Astrocyte of the spinal cord (primary cell): ENCODE data around the gene FER1L5.

ENCODE experiments used
- DNase-seq: peaks from one replicate; pipeline ENCODE4 v3.0.0; 2011; ENCODE audit warnings: low read depth, low spot score
- H3K4me3 ChIP-seq: 2 replicates; pipeline ENCODE4 v1.5.1; 2011; ENCODE audit warnings: low read depth, mild to moderate bottlenecking, low read length, moderate library complexity
- CTCF ChIP-seq: IDR thresholded peaks from 2 replicates; pipeline ENCODE4 v1.5.1; 2012; ENCODE audit warnings: low read depth, mild to moderate bottlenecking, low read length, inconsistent platforms
- in situ Hi-C: cut with HindIII; loops from 2 replicates; pipeline ENCODE4 v1.10.0; 2017; ENCODE audit warnings: low sequenced_read_pairs

The FER1L5 gene

DNA sequence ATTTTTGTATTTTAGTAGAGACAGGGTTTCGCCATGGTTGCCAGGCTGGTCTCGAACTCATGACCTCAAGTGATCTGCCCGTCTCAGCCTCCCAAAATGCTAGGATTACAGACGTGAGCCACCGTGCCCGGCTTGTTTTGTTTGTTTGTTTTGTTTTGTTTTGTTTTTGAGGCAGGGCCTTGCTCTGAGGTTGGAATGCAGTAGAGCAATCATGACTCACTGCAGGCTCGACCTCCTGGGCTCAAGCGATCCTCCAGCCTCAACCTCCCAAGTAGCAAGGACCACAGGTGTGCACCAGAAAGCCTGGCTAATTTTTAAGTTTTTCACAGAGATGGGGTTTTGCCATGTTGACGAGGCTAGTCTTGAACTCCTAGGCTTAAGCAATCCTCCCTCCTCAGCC lies 109.2 kb downstream of the FER1L5 start:
- DNase-seq = no peak
- H3K4me3 ChIP-seq = no peak overlapping the region
- in situ Hi-C loops = no loop called here

GRCh38 chr2:96753661-96754282 lies 111.2 kb downstream of the FER1L5 start:
- DNase-seq = no peak
- TF ChIP-seq CTCF = no peak
- in situ Hi-C loops = no loop called here

More for the DNA sequence above, 109.2 kb downstream of the FER1L5 start:
- no peak for TF ChIP-seq CTCF

DNA sequence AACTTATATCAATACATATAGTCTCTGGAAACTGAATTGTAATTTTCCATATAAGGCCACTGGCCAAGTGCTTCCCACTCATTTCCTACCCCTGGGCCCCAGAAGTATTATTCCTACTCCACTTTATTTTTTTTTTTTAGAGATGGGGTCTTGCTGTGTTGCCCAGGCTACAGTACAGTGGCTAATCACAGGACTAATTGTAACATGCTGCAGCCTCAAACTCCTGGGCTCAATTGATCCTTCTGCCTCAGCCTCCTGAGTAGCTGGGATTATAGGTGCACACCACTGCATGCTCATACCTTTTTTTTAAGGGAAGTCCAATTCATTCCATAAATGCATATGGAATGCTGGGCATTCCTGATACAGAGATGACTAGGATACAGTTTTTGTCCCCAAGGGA lies 111.8 kb downstream of the FER1L5 start:
- no peak overlapping the region for H3K4me3 ChIP-seq
- DNase-seq = no peak
- in situ Hi-C loops = no loop called here
- TF ChIP-seq CTCF = no peak

More at GRCh38 chr2:96753661-96754282, 111.2 kb downstream of the FER1L5 start:
- H3K4me3 ChIP-seq = no peak overlapping the region
